ENCODE data around the gene DNAL1.

DNA sequence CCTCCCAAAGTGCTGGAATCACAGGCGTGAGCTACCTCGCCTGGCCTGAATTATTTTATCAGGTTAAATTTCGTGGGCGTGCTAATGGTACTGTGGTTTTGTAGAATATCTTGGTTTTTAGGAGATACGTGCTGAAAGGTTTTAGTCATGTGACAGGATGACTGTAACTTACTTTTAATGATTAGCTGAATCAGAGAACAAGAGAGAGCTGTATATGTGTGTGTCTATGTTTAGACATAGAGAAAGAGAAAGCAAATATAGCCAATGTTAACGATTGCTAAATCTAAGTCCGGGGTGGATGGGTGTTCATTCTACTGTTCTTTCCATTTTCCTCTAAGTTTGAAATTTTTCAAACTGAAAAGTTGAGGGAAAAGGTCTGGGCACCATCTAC is 78.6 kb downstream of the DNAL1 start:
- TF ChIP-seq, protein P1, sequence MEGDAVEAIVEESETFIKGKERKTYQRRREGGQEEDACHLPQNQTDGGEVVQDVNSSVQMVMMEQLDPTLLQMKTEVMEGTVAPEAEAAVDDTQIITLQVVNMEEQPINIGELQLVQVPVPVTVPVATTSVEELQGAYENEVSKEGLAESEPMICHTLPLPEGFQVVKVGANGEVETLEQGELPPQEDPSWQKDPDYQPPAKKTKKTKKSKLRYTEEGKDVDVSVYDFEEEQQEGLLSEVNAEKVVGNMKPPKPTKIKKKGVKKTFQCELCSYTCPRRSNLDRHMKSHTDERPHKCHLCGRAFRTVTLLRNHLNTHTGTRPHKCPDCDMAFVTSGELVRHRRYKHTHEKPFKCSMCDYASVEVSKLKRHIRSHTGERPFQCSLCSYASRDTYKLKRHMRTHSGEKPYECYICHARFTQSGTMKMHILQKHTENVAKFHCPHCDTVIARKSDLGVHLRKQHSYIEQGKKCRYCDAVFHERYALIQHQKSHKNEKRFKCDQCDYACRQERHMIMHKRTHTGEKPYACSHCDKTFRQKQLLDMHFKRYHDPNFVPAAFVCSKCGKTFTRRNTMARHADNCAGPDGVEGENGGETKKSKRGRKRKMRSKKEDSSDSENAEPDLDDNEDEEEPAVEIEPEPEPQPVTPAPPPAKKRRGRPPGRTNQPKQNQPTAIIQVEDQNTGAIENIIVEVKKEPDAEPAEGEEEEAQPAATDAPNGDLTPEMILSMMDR (tag by site-specific recombination; IDR thresholded peaks at IDR 0.05), result no peak
- TF ChIP-seq ZNF391 (tag by site-specific recombination; IDR thresholded peaks at IDR 0.05; ENCODE audit: borderline replicate concordance, low read depth), result no peak
- no peak for TF ChIP-seq ZBTB48 (tag by site-specific recombination; IDR thresholded peaks at IDR 0.05)
- TF ChIP-seq, protein P2, sequence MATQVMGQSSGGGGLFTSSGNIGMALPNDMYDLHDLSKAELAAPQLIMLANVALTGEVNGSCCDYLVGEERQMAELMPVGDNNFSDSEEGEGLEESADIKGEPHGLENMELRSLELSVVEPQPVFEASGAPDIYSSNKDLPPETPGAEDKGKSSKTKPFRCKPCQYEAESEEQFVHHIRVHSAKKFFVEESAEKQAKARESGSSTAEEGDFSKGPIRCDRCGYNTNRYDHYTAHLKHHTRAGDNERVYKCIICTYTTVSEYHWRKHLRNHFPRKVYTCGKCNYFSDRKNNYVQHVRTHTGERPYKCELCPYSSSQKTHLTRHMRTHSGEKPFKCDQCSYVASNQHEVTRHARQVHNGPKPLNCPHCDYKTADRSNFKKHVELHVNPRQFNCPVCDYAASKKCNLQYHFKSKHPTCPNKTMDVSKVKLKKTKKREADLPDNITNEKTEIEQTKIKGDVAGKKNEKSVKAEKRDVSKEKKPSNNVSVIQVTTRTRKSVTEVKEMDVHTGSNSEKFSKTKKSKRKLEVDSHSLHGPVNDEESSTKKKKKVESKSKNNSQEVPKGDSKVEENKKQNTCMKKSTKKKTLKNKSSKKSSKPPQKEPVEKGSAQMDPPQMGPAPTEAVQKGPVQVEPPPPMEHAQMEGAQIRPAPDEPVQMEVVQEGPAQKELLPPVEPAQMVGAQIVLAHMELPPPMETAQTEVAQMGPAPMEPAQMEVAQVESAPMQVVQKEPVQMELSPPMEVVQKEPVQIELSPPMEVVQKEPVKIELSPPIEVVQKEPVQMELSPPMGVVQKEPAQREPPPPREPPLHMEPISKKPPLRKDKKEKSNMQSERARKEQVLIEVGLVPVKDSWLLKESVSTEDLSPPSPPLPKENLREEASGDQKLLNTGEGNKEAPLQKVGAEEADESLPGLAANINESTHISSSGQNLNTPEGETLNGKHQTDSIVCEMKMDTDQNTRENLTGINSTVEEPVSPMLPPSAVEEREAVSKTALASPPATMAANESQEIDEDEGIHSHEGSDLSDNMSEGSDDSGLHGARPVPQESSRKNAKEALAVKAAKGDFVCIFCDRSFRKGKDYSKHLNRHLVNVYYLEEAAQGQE (tag by site-specific recombination; IDR thresholded peaks at IDR 0.05), result no peak
- TF ChIP-seq ZNF274 (IDR thresholded peaks at IDR 0.05; ENCODE audit: low read length), result no peak
- TF ChIP-seq ZNF274 (tag by site-specific recombination; IDR thresholded peaks at IDR 0.05; ENCODE audit: borderline replicate concordance), result no peak
- TF ChIP-seq ZNF571 (tag by site-specific recombination; IDR thresholded peaks at IDR 0.05), result no peak
- no peak for TF ChIP-seq SETDB1 (IDR thresholded peaks at IDR 0.05; ENCODE audit: insufficient read length, low read length)
- no peak for TF ChIP-seq ZNF621 (tag by site-specific recombination; IDR thresholded peaks at IDR 0.05)
- TF ChIP-seq YY1 (tag by site-specific recombination; IDR thresholded peaks at IDR 0.05), result no peak
- no peak for TF ChIP-seq MYNN (tag by site-specific recombination; IDR thresholded peaks at IDR 0.05; ENCODE audit: borderline replicate concordance)
- TF ChIP-seq, protein P3, sequence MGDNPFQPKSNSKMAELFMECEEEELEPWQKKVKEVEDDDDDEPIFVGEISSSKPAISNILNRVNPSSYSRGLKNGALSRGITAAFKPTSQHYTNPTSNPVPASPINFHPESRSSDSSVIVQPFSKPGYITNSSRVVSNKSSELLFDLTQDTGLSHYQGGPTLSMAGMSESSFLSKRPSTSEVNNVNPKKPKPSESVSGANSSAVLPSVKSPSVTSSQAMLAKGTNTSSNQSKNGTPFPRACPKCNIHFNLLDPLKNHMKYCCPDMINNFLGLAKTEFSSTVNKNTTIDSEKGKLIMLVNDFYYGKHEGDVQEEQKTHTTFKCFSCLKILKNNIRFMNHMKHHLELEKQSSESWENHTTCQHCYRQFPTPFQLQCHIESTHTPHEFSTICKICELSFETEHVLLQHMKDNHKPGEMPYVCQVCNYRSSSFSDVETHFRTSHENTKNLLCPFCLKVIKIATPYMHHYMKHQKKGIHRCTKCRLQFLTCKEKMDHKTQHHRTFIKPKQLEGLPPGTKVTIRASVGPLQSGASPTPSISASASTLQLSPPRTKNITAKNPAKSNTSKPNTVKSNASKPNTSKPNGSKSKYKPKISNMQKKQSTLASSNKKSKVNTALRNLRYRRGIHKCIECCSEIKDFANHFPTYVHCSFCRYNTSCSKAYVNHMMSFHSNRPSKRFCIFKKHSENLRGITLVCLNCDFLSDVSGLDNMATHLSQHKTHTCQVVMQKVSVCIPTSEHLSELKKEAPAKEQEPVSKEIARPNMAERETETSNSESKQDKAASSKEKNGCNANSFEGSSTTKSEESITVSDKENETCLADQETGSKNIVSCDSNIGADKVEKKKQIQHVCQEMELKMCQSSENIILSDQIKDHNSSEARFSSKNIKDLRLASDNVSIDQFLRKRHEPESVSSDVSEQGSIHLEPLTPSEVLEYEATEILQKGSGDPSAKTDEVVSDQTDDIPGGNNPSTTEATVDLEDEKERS (tag by site-specific recombination; IDR thresholded peaks at IDR 0.05), result no peak

Data from HEK293 (cell line).